GM18517 (cell line): Measurements from ENCODE around the gene ATRX.
"Not testable (repeated sequence)": the region's sequence is repeated elsewhere in the genome, so short reads cannot be mapped to it uniquely, and the experiment has no call there.

Experiments
- ATAC-seq: cut with Tn5 transposase; IDR thresholded peaks from one replicate; pipeline ENCODE4 v1.9.1; 2021; ENCODE audit warnings: mild to moderate bottlenecking, moderate library complexity; ENCODE audit not compliant: unreplicated experiment

The ATRX gene

GRCh38 chrX:77500164-77500563, 285.9 kb downstream of the ATRX start:
- not testable (repeated sequence) for ATAC-seq

GRCh38 chrX:77493677-77494553, 292.1 kb downstream of the ATRX start:
- ATAC-seq: no peak

GRCh38 chrX:77484045-77484444, 302.0 kb downstream of the ATRX start:
- no peak for ATAC-seq

- ATAC-seq: no peak
Measured at GRCh38 chrX:77455437-77455836, 330.6 kb downstream of the ATRX start.
